CD4-positive, alpha-beta T cell treated with Interleukin-15 for 4 hours (primary cell): ENCODE results near the gene SNTB2.

Source experiments
- DNase-seq: peaks from one replicate; pipeline ENCODE4 v3.0.0-alpha.2; 2020; ENCODE audit warnings: low spot score

SNTB2 gene

GRCh38 chr16:69340095-69340644 lies 153.2 kb downstream of the SNTB2 start:
- DNase-seq, result no peak

DNA sequence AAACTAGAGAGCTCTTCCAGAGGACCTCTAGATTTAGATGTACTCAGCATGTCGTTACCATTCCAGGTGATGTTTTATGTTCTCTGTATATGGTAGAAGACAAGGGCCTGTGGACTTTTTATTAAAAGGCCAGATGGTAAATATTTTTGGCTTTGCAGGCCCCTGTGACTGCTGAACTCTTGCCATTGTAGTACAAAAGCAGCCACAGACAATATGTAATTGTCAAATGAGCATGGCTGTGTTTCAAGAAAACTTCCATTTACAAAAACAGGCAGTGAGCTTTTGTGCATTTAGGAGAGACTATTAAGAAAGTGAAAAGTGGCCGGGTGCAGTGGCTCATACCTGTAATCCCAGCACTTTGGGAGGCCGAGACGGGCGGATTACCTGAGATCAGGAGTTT lies 157.2 kb downstream of the SNTB2 start:
- DNase-seq, result no peak

DNA sequence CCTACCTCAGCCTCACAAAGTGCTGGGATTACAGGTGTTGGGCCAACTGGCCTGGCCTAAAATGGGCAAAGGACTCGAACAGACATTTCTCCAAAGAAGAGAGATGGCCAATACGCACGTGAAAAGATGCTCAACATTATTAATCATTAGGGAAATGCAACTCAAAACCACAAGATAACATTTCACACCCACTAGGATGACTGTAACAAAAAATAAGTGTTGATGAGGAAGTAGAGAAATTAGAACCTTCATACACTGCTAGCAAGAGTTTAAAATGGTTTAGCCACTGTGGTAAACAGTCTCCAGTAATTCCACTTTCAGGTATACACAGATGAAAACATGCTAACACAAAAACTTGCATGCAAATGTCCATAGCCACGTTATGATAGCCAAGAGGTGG lies 159.0 kb downstream of the SNTB2 start:
- no peak for DNase-seq

DNA sequence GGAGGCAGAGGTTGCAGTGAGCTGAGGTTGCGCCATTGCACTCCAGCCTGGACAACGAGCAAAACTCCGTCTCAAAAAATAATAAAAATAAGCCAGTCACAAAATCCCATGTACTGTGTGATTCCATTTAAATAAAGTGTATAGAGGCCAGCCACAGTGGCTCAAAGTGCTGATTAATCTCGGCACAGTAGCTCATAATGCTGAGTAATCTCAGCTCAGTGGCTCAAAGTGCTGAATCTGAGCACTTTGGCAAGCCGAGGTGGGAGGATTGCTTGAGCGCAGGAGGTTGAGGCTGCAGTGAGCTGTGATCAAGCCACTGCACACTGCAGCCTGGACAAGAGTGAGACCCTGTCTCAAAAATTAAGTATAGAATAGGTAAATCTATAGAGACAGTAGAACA lies 159.7 kb downstream of the SNTB2 start:
- DNase-seq, result no peak

DNA sequence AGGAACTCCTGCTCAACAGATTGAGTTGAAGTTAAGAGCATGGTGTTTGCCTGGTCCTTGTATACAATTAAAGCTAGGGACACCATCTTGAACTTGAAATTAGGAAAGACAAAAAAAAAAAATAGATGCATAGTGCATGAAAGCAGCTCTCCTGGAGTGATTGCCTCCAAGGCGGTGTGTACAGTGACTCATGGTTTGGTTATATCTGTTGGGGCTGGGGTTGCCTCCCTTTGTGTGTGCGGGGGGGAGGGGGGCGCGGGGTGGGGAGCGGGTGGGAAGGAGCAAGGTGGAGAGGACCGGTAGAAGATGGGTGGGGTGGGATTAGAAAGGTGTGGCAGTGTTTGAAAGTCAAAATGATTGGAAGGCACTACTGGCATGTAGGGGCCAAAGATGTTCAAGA lies 161.3 kb downstream of the SNTB2 start:
- no peak for DNase-seq

GRCh38 chr16:69349536-69349935 lies 162.6 kb downstream of the SNTB2 start:
- DNase-seq, result no peak

DNA sequence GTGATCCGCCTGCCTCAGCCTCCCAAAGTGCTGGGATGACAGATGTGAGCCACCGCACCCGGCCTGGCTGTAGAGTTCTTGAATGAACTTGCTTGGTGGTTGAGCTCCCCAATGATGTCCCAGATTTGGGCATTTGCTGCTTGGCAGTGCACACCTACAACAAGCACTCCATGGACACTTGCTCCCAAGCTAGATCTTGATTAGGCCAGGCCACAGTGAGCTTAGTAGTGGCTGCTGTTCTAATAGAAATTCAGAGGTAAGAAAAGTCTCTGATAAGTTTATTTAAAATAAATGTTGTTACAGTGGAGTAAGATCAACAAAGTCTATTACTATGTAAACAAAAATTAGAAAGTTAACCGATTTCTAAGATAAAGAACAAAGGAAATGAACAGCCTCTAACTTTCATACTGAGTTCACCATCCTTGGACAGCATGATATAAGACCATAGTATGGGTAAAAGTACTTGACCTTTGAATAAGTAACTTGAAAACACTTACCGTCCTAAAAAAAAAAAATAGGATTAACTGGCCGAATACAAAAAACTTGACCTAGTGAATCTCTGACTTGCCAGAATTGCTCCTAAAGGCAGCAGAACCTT lies 163.7 kb downstream of the SNTB2 start:
- DNase-seq, result no peak

- DNase-seq, result no peak
These were observed 164.5 kb downstream of the SNTB2 start, which contains the start of gene TMED6 for GRCh38 chr16:69351309-69352027. TMED6 (minus strand) TSS chr16:69351786; CDS start chr16:69351753, 33 bp downstream.
